Endothelial cell of umbilical vein (primary cell): ENCODE results near the gene GSK3A. TPM values are rescaled to one million over a fixed set of nuclear protein-coding genes. Genes with fewer than 3 reads are reported as not detected.

Experiments
- BruUV-seq: library from RNA; stranded (reverse); fragments of 400-500 nt; replicated peaks from 2 replicates; lab custom pipeline; 2021; lab: Mats Ljungman, UMichigan
- CTCF ChIA-PET: fragments of 300-600, 350-600 bp; sonication (Branson Sonifier 250); formaldehyde crosslinking; loops from one replicate; lab custom pipeline; 2021; ENCODE audit warnings: antibody characterized with exemption, inconsistent platforms; lab: Charles Lee
- POLR2A ChIA-PET: fragments of 300-600, 350-600 bp; sonication (Branson Sonifier 250); formaldehyde crosslinking; loops from one replicate; lab custom pipeline; 2021; ENCODE audit warnings: antibody characterized with exemption, inconsistent platforms; lab: Charles Lee
- DNase-seq: peaks from one replicate; pipeline ENCODE4 v3.0.0-alpha.2; 2011; ENCODE audit warnings: low read depth, low spot score
- FAIRE-seq: peaks from 2 replicates; lab custom pipeline; 2011; peaks lifted over from hg19 to GRCh38; lab: Jason Lieb, UNC
- H2AFZ ChIP-seq: 2 replicates; pipeline ENCODE4 v1.6.0; 2012; ENCODE audit warnings: low read depth, low read length, control low read depth, inconsistent platforms
- H3K27ac ChIP-seq: 2 replicates; pipeline ENCODE4 v1.5.1; 2011; ENCODE audit warnings: low read depth, mild to moderate bottlenecking, control low read depth, low read length, moderate library complexity; ENCODE audit not compliant: insufficient read depth
- H3K27me3 ChIP-seq, 2 experiments: 2 replicates each; pipeline versions ENCODE4 v1.6.0 to v1.6.1; 2011; ENCODE audit warnings: low read length in 2 of 2, mixed read lengths in 1 of 2; ENCODE audit not compliant: control insufficient read depth in 2 of 2, insufficient read depth in 2 of 2
- H3K36me3 ChIP-seq, 2 experiments: 2 replicates in 1 of 2; 3 replicates in 1 of 2; pipeline ENCODE4 v1.5.1; 2011; ENCODE audit warnings: low read length in 2 of 2, mild to moderate bottlenecking in 1 of 2, moderate library complexity in 1 of 2; ENCODE audit not compliant: control insufficient read depth in 2 of 2, insufficient read depth in 2 of 2; ENCODE audit errors: extremely low read depth in 1 of 2
- H3K4me1 ChIP-seq: 3 replicates; pipeline ENCODE4 v1.5.1; 2011; ENCODE audit warnings: mild to moderate bottlenecking, low read length; ENCODE audit not compliant: control insufficient read depth, insufficient read depth; ENCODE audit errors: extremely low read depth
- H3K4me2 ChIP-seq: 2 replicates; pipeline ENCODE4 v1.6.1; 2011; ENCODE audit warnings: low read length, control low read depth, mixed read lengths; ENCODE audit not compliant: insufficient read depth
- H3K4me3 ChIP-seq, 3 experiments: fragments of 200-600 bp in 1 of 3; sonication (generic), shearing (Covaris generic) in 1 of 3; replicated peaks in 1 of 3; 2 replicates each; pipeline ENCODE4 v1.5.1; 2011 to 2016; ENCODE audit warnings: control low read depth in 3 of 3, low read length in 3 of 3, mild to moderate bottlenecking in 2 of 3, inconsistent platforms in 1 of 3, low read depth in 1 of 3, moderate library complexity in 1 of 3; ENCODE audit not compliant: insufficient read depth in 1 of 3
- H3K79me2 ChIP-seq: 2 replicates; pipeline ENCODE4 v1.6.0; 2012; ENCODE audit warnings: low read length, inconsistent platforms; ENCODE audit not compliant: control insufficient read depth, insufficient read depth
- H3K9ac ChIP-seq: replicated peaks from 2 replicates; pipeline ENCODE3; 2011; ENCODE audit warnings: low read length, control low read depth; ENCODE audit not compliant: insufficient read depth; ENCODE audit errors: extremely low read depth
- H3K9me1 ChIP-seq: replicated peaks from 3 replicates; pipeline ENCODE4 v1.6.0; 2011; ENCODE audit warnings: mild to moderate bottlenecking, low read length; ENCODE audit not compliant: control insufficient read depth, insufficient read depth; ENCODE audit errors: extremely low read depth
- H3K9me3 ChIP-seq: replicated peaks from 2 replicates; pipeline ENCODE4 v1.5.1; 2012; ENCODE audit warnings: low read length, inconsistent platforms; ENCODE audit not compliant: control insufficient read depth, insufficient read depth
- H4K20me1 ChIP-seq: replicated peaks from 2 replicates; pipeline ENCODE3; 2011; ENCODE audit warnings: mild to moderate bottlenecking, low read length; ENCODE audit not compliant: control insufficient read depth, insufficient read depth; ENCODE audit errors: extremely low read depth
- CTCF ChIP-seq, 2 donors: IDR thresholded peaks; 1 replicate in 1 of 2; 2 replicates in 1 of 2; pipeline ENCODE4 v1.5.1; 2011; ENCODE audit warnings: low read length in 2 of 2, mild to moderate bottlenecking in 2 of 2, moderate library complexity in 2 of 2, control low read depth in 1 of 2, inconsistent platforms in 1 of 2, low read depth in 1 of 2; ENCODE audit not compliant: insufficient read depth in 1 of 2; ENCODE audit errors: extremely low read depth in 1 of 2
- EZH2 ChIP-seq: IDR thresholded peaks from 2 replicates; pipeline ENCODE4 v1.6.1; 2012; ENCODE audit warnings: borderline replicate concordance, low read depth, mild to moderate bottlenecking, moderate library complexity, low read length, inconsistent platforms; ENCODE audit not compliant: severe bottlenecking
- FOS ChIP-seq: IDR thresholded peaks from 2 replicates; pipeline ENCODE4 v1.6.1; 2011; ENCODE audit warnings: mild to moderate bottlenecking, low read length, moderate library complexity, borderline replicate concordance; ENCODE audit not compliant: insufficient read depth
- GATA2 ChIP-seq: IDR thresholded peaks from 2 replicates; pipeline ENCODE4 v1.7.0; 2011; ENCODE audit warnings: low read depth, mild to moderate bottlenecking, moderate library complexity, mixed read lengths, low read length; ENCODE audit not compliant: insufficient read length, insufficient read depth
- JUN ChIP-seq: IDR thresholded peaks from 2 replicates; pipeline ENCODE4 v1.6.1; 2011; ENCODE audit warnings: borderline replicate concordance, low read depth; ENCODE audit not compliant: insufficient read length, insufficient read depth
- MYC ChIP-seq: IDR thresholded peaks from one replicate; pipeline ENCODE4 v1.6.1; 2011; ENCODE audit warnings: mild to moderate bottlenecking, low read depth, low read length
- POLR2A ChIP-seq: IDR thresholded peaks from 2 replicates; pipeline ENCODE4 v1.6.1; 2012; ENCODE audit warnings: low read depth, mild to moderate bottlenecking, control low read depth, low read length
- POLR2AphosphoS5 ChIP-seq: IDR thresholded peaks from 2 replicates; pipeline ENCODE4 v1.6.1; 2012; ENCODE audit warnings: low read depth, mild to moderate bottlenecking, control low read depth, low read length, moderate library complexity; ENCODE audit not compliant: insufficient read depth
- dilution Hi-C: fragments of 300-500 bp; cut with MboI; formaldehyde crosslinking; loops from one replicate; pipeline ENCODE4 v1.15.0; 2019; ENCODE audit warnings: low sequenced_read_pairs; ENCODE audit not compliant: extremely low pct_ligation_motif_present
- intact Hi-C: fragments of 100-400 bp; cut with micrococcal nuclease; formaldehyde crosslinking; loops from one replicate; pipeline ENCODE4 v1.10.0; 2022
- polyA plus RNA-seq, 4 experiments: library from polyadenylated mRNA; depleted of rRNA in 3 of 4; stranded (reverse) in 3 of 4; unstranded in 1 of 4; fragments of >200 nt; gene quantifications; 2 replicates each; pipeline versions ENCODE4 v1.2.1 to v1.2.3, GENCODE V29; 2011 to 2012; ENCODE audit warnings: missing spikeins in 1 of 4
- total RNA-seq: library from RNA; stranded (reverse); gene quantifications from 2 replicates; pipeline ENCODE4 v1.2.3, GENCODE V29; 2021
- TF ChIP-seq, protein P1 (sequence below): IDR thresholded peaks from 2 replicates; pipeline ENCODE4 v1.6.1; 2011; ENCODE audit not compliant: insufficient read depth, insufficient read length

GSK3A gene
- total and polyA plus RNA-seq, 2 donors (not counting 3 experiments of a cell fraction or from before 2014, with no cell fraction given): 49.5 to 73.7 TPM

DNA sequence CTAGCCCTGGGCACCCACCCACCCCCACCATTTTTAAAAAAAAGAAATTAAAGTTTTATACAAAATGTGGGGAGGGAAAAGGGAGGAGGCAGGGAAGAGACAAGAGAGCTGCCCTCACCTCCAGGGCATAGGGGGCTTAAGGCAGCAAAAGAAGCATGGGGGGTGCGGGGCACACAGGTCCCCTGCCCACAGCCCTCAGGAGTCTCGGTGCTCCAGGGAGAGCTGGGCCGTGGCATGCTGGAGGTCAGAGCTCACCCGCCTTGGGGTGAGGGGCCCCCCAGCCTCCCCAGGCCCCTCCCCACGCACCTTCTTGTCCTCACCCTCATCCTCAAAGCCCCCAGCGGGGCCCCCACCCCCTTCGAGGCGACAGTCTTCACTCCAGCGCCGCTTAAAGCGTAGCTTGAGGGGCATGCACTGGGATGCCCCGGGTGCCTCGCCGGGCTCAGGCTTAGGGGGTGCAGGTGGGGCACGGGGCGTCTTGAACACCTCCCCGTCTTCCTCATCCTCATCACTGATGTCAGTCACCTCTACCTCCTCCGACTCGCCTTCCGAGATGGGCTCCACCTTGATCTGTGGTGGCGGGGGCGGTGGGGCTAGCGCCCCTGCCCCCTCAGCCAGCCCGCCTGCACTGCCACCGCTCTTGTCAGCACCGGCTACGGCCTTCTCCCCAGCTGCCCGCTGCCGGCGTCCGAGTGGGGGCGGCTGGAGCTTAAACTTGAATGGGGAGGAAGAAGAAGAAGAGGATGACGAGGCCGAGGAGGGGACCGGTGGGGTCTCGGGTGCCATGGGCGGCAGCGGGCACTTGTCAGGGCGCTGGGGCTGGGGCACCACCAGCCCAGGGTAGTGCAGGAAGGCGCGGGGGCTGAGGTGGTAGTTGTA, 6.1 kb upstream of the GSK3A start:
- peaks cover 42% of the 10 kb centered on the region for H3K79me2 ChIP-seq
- FAIRE-seq (no peak), DNase-seq (no peak)
- no peak overlapping the region for H3K4me2 ChIP-seq
- no peaks in the 10 kb centered on the region for H3K9me1 ChIP-seq
- no peaks in the 10 kb centered on the region for H3K27me3 ChIP-seq
- H3K9ac ChIP-seq: no peak overlapping the region
- H3K36me3 ChIP-seq: peaks cover 7 to 27% of the 10 kb centered on the region in 2 experiments
- H3K9me3 ChIP-seq: no peaks in the 10 kb centered on the region
- H3K27ac ChIP-seq: no peak overlapping the region
- dilution Hi-C loops (no loop called here), intact Hi-C loops (no loop called here)
- H4K20me1 ChIP-seq: no peaks in the 10 kb centered on the region
- no TSS peak for BruUV-seq
- TF ChIP-seq JUN: no peak
- POLR2A ChIA-PET: interaction anchor here (1.1 kb wide), 2 partner anchors 31 to 33 kb away, joined by 3 to 9 read pairs; no protein-coding TSS in a partner anchor
- H2AFZ ChIP-seq: no peak overlapping the region
- peaks cover 45% of the 10 kb centered on the region for H3K4me1 ChIP-seq
- H3K4me3 ChIP-seq: no peak overlapping the region
- CTCF ChIA-PET: interaction anchor here (11.8 kb wide), 1 partner anchor 31 kb away, joined by 365 read pairs; no protein-coding TSS in a partner anchor

DNA sequence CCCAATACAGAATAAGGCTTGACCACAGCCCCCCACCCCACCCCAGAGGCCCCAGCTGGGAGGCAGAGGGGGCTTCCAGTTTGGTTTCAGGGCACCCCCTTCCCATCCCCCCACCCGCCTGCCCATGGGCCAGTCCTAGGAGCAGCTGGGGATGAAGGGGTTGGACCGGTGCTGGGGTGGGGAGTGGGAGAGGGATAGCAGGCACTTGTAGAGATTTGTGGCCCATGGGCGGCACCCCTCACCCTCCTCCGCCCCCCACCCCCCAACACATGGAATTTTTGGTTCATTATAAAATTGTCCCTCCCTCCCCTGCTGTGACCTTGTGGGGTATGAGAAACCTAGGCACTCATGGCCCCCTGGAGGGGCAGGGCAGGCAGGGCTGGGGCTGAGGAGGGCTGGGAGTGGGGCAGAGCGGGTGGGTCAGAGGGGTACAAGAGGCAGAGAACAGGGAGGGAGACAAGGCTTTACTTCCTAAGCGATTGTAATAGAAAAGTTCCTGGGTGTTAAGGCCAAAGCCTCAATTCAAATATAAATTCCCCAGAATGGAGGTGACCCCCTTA, 5.3 kb upstream of the GSK3A start:
- Histone ChIP-seq H3K9ac (no peak overlapping the region), H3K9me3 (no peaks in the 10 kb centered on the region), H3K27ac (no peak overlapping the region), H3K9me1 (no peaks in the 10 kb centered on the region), H4K20me1 (no peaks in the 10 kb centered on the region), H3K4me3 (no peak overlapping the region), H3K27me3 (no peaks in the 10 kb centered on the region), H2AFZ (no peak overlapping the region), H3K4me2 (no peak overlapping the region), H3K36me3 (peaks cover 7 to 27% of the 10 kb centered on the region in 2 experiments), H3K4me1 (peaks cover 44% of the 10 kb centered on the region), H3K79me2 (peaks cover 34% of the 10 kb centered on the region)
- POLR2A ChIA-PET: interaction anchor here (1.1 kb wide), 2 partner anchors 32 to 34 kb away, joined by 3 to 9 read pairs; no protein-coding TSS in a partner anchor
- CTCF ChIA-PET: interaction anchor here (1.1 to 11.8 kb wide), 6 partner anchors 8 to 187 kb away, joined by 3 to 365 read pairs (median 22); partner anchors contain the start of genes CIC and ERF
- no peak for TF ChIP-seq MYC
- TF ChIP-seq POLR2A: no peak
- no peak for TF ChIP-seq CTCF (IDR thresholded peaks at IDR 0.05; ENCODE audit: extremely low read depth in 1 of 2, insufficient read depth in 1 of 2, low read depth in 1 of 2, low read length in 2 of 2)
- TF ChIP-seq POLR2AphosphoS5: no peak
- TF ChIP-seq FOS: no peak
- no peak for TF ChIP-seq JUN
- TF ChIP-seq EZH2: no peak
- TF ChIP-seq, protein P1, sequence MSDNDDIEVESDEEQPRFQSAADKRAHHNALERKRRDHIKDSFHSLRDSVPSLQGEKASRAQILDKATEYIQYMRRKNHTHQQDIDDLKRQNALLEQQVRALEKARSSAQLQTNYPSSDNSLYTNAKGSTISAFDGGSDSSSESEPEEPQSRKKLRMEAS: no peak
- TF ChIP-seq GATA2: no peak
- intact Hi-C loops (no loop called here), dilution Hi-C loops (no loop called here)
- no peak for DNase-seq
- BruUV-seq: no TSS peak
- FAIRE-seq: no peak
